ENCODE data around the gene XPO1. TPM values are rescaled to one million over a fixed set of nuclear protein-coding genes. Genes with fewer than 3 reads are reported as not detected.

Gene XPO1
- total RNA-seq, 4 donors from 2014 or later: 49.7 to 96.6 (median 73.1) TPM

GRCh38 chr2:61566566-61566965 lies 28.4 kb upstream of the XPO1 start:
- no peak for ATAC-seq (ENCODE audit: low FRiP score)
- no peak for DNase-seq (ENCODE audit: low spot score)
- no peak for TF ChIP-seq CTCF (IDR thresholded peaks at IDR 0.05)

- ATAC-seq (ENCODE audit: low FRiP score) (no peak), DNase-seq (ENCODE audit: low spot score) (no peak)
- no peak for TF ChIP-seq CTCF (IDR thresholded peaks at IDR 0.05)
Measured at GRCh38 chr2:61562615-61563014, 24.5 kb upstream of the XPO1 start.

GRCh38 chr2:61558160-61558559 lies 20.0 kb upstream of the XPO1 start:
- ATAC-seq (ENCODE audit: low FRiP score): no peak
- TF ChIP-seq CTCF (IDR thresholded peaks at IDR 0.05): no peak

DNA sequence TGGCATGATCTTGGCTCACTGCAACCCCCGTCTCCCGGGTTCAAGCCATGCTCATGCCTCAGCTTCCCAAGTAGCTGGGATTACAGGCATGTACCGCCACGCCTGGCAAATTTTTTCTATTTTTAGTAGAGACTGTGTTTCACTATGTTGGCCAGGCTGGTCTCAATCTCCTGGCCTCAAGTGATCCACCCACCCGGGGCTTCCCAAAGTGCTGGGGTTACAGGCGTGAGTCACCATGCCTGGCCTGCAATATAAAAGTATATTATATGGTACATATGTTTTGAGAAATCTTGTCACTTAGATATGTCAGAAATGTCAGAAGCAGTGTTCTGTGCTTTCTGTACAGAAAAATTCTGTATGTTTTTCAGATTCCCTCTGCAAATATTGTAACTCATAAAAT lies 19.2 kb upstream of the XPO1 start:
- ATAC-seq (ENCODE audit: low FRiP score) (no peak), DNase-seq (ENCODE audit: low spot score) (no peak)
- TF ChIP-seq CTCF (IDR thresholded peaks at IDR 0.05): no peak

More at GRCh38 chr2:61558160-61558559, 20.0 kb upstream of the XPO1 start:
- DNase-seq (ENCODE audit: low spot score): no peak

DNA sequence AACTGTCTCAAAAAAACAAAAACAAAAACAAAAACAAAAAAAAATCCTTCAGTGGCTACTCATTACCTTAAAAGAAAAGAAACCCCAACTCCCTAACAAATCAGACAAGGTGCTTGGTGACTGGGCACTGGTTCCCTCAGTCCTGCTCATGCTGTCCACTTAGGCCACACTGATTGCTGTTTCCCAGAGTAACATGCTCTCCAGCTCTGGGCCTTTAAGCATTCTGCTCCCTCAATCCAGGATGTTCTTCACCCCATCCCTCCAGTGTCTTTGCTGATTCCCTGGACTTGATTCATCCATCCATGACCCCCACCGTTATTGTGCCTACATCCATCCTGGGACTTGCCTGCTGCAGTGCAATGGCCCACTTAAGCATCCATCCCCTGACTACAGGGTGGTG lies 16.4 kb upstream of the XPO1 start:
- ATAC-seq (ENCODE audit: low FRiP score) (no peak), DNase-seq (ENCODE audit: low spot score) (no peak)
- no peak for TF ChIP-seq CTCF (IDR thresholded peaks at IDR 0.05)

GRCh38 chr2:61550375-61551209 lies 12.4 kb upstream of the XPO1 start:
- no peak for ATAC-seq (ENCODE audit: low FRiP score)
- no peak for TF ChIP-seq CTCF (IDR thresholded peaks at IDR 0.05)
- no peak for DNase-seq (ENCODE audit: low spot score)

DNA sequence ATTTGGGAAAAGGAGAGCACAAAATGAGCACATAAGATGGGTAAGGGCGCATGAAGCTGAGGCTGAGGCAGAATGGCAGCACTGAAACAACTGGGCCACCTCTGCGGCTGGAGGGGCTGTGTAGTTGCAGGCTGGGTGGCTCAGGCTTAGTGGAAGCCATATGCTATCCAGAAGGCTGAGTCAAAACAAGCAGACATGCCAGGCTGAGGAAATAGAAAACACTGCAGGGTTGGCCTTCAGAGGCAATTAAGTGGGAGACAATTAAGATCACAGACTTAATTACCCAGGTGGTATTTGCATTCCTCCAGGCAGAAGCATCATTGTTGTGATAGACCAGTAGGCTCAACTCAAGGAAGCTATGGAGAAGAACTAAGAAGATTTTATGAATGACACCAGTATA lies 11.4 kb upstream of the XPO1 start:
- no peak for TF ChIP-seq CTCF (IDR thresholded peaks at IDR 0.05)
- DNase-seq (ENCODE audit: low spot score): no peak
- ATAC-seq (ENCODE audit: low FRiP score): no peak
